ENCODE data around the gene GDF2. TPM values are rescaled to one million over a fixed set of nuclear protein-coding genes. Genes with fewer than 3 reads are reported as not detected.

Gene GDF2
- total RNA-seq, 1 experiment from 2014 or later, result not detected

DNA sequence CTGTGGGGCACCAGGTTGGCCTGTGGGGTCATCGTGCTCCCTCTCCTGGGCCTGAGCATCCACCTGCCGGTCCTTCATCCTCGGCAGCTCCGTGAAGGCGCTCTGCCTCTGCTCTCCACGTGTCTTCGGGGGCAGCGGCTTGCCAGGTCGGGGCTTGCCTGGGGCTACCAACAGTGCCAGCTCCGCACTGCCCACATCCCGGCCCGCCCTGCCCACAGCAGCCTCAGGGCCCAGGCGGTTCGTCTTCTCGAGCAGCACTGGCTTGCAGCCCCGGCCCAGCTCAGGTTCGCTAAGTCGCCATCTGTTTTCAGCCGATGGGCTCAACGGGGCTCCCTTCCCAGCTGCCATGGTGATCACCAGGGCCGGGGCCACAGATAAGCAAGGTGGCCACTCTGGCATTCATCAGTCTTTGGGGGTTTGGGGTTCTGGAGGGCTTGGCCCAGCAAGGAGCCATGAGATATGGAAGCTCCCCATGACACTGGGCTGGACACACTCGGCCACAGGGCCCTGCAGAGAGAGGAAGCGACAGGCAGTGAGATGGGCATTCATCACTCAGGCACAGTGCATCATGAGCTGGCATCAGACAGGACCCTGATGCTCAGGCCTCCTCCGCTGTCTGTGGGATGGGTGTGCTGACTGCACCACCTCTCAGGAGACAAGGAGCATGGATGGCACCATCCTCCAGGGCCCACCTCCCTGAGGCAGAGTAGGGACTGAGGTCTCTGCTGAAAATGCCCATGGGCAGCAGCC, 46.4 kb downstream of the GDF2 start:
- no peak for DNase-seq (ENCODE audit: low spot score)

DNA sequence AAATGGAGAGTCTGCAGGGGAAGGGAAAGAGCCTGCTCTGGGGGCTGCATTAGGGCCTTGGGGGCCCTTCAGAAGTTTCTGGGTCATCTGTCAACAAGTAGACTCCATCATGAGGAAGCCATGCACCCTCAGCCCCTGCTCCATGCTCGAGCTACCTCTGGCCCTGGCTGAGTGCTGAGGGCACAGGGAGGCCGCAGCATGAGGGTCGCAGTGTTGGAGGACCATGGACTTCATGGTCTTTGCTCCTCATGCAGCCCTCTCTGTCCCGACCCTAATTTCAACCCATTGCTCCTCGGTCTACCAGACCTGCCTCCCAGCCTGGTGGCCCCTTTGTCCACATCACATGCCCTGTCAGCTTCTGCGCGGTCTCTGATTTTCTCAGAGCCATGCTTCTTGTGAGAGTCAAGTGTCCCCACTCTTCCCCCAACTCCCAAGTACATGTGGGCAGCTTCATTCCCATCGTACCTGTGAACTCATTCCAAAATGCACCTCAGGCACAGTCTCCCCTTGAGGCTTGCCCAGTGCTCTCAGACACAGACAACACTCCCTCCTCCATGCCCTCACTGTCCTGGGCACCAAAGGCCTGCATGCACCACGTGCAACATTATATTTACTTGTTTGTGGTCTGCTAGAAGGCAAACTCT, 47.1 kb downstream of the GDF2 start:
- no peak for DNase-seq (ENCODE audit: low spot score)

DNA sequence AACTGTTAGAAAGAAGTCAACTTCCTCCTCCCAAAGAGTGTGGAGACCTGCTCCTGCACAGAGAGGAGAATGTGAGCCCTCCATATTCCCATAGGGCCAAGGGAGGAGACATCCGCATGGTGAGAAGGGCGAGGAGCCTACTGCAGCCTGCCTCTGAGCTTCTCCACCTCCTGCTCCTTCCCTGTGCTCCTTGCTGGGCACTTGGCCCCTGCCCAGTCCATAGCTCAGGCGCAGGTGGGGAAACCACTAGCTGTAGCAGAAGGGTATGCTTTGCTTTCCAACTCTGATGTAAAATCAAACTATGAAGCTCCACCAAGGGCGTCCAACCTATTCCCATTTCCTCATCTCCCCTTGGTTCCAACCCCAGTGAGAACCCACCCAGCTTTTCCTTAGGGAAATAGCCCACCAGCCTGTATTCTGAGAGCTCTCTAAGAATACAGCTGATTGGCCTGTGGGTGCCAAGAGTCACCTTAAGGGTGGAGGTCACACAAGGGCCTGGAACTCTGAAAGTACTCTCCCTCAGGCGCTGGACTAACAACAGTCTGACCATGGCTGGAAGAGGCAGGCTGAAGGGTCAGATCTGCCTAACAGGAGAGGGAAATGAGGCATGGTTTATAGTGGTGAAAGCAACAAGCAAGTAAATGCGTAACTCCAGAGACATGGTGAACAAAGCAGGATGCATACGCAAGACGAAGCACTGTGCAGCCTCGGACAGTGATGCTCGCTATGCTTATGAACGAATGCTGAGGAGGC, 47.9 kb downstream of the GDF2 start:
- DNase-seq (ENCODE audit: low spot score), result no peak

DNA sequence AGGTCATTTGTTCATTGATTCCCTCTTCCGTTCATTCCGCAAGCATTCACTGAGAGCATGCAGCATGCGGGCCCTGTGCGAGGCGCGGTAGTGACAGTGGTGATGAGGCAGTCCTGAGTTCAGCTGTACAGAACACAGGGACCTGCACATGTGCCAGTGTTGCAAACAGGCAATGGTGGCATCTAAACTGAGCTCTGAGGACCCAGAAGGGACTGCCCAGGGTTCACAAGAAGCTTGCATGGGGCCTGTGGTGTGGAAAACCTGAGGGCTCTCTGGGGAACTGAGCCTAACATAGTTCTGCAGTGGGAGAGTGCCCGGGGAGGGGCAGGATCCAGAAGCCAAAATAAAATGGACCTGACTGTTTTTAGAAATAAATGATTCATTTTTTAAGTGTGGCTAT, 48.6 kb downstream of the GDF2 start:
- no peak for DNase-seq (ENCODE audit: low spot score)

DNA sequence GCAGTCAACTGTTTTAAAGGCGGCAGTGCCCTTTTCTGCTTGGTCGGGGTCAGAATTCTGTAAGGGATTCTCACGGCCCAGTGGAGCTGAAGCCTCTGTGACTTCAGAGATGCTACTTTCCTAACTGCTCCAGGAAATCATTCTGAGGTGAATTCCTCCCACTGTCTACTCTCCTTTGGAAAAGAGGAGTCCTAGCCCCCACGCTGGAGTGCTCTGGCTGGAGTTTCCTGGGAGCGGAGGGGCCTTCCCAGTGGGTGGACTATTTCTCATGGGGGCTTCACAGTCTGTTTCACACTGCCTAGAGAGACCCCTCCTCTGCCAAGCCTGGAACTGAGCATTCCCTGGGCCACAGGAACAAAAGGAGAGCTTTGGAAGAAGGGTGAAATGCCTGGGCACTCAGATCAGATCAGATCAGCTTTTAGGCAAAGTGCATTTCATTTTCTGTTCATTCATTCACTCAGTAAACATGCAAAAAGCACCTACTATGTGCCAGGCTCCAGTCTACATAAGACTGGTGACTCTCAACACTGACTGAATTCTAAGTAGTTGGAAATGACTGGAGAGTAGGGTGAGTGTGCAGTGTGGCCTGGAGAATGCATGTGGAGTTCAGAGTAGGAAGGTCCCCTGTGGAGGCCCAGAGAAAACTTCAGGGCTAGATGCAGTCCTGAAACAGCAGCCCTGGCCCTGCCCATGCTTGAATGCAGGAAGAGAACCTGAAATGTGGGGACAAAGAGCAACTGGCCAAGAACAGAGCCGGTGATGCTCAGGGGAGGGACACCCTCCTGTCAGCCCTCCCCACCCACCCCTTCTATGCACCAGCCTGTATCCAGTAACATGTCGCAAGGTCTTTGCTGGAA, 49.6 kb downstream of the GDF2 start:
- DNase-seq (ENCODE audit: low spot score), result no peak

DNA sequence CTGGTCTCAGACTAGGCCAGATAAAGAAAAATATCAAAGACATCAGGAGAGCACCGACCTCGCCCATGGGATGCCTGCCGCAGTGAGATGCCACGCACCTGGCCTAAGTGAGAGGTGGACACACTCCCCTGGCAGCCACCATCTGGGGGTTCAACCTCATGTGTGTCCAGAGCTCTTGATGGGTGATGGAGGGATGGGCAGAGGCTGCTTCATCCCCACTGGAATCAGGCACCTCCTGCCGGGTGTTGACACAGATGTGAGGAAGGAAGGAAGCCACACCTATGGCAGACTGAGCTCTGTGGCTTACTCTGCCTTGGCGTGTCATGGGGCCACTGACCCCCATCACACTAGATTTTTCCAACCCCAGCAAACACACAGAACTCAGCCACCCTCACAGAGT, 50.5 kb downstream of the GDF2 start:
- no peak for DNase-seq (ENCODE audit: low spot score)

DNA sequence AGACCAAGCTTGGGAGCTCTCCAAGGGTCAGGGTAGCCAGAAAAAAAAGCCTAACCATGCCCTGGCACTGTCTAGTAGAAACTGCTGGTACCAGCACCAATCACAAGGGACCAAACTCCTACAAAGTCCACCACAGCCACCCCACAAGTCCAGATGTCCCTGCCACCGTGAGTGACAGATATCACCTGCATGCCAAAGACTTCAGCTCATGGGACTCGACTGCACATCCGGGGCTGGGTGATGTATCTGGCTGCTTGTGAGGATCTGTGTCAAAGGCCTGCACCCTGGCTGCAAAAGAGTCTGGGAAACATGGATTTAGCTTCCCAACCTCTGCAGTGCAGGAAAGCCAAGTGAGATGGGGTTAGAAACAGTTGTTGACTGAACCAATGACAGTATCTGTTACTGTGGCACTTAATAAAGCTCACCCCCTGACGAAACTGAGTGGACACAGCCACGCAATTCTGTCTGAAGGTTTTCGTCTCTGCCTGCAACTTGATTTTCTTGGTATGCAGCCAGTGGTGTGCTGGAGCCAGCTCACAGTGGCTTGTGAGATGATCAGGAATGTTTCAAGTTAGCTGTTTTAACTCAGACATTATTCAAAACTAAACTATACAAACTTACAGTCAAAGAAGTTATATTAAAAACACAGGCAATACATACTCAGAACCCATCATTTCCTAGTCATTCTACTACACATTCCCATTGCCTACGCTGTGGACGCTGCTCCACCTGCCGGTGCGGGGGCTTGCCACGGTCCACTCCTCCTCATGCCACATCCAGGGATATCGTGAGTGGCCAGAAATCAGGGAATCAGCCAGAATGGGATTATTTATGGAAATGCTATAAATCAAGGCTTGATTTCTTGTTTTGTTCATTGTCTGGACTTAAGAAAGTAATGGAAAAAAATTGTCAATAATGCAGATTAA, 52.6 kb downstream of the GDF2 start:
- DNase-seq (ENCODE audit: low spot score), result no peak

DNA sequence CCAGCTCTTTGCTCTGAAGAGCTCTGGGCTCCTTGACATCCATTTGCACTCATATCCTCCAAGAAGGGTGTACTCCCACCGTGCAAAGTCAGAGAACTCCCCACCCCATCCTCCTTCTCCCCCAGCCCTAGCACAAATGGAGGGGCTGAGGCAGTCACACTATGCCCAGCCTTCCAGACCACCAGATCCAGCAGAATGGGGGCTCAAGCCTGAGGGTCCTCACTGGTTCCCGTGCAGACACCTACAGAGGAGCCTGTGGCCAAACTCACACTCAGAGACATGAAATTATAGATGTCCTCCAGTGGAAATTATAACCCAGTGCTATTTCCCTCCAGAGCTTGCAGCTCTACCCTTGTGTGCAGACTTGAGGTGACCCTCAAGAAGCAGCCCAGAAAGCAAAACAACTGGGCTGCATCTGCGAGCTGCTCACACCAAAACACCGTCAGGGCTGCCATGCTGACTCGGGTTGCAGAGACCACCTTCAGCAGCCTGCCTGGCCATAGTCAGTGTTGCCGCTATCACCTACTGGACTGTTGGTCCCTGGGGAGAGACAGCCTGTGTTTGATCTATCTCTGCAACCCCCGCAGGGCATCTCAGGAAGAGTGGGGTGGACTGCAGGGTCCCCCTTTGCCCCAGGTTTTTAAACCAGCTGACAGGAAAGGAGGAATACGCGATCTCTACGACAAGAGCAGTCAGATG, 54.4 kb downstream of the GDF2 start:
- no peak for DNase-seq (ENCODE audit: low spot score)

Other genes with a start within 250 kb of the GDF2 start
- gene GDF10, start 22.3 kb upstream of the GDF2 start, total RNA-seq (2014; rRNA removed; shearing (Covaris generic)), result not detected in 2 replicates
- 0.20 TPM in 1 of 2 replicates, not detected in the other for gene RBP3, start 25.9 kb downstream of the GDF2 start, total RNA-seq (2014; rRNA removed; shearing (Covaris generic))
- 6.6 and 6.8 TPM in 2 replicates for gene ZNF488, start 61.8 kb downstream of the GDF2 start, total RNA-seq (2014; rRNA removed; shearing (Covaris generic))
- not detected in 2 replicates for gene ANXA8, start 161.7 kb downstream of the GDF2 start, total RNA-seq (2014; rRNA removed; shearing (Covaris generic))
- gene FAM25G, start 169.2 kb downstream of the GDF2 start, total RNA-seq (2014; rRNA removed; shearing (Covaris generic)), result not detected in 2 replicates
- 6.5 and 7.1 TPM in 2 replicates for gene AGAP9, start 201.2 kb downstream of the GDF2 start, total RNA-seq (2014; rRNA removed; shearing (Covaris generic))